DMS79 (cell line): ENCODE measurements around the gene INA.
A peak's percentile ranks its signal among the peaks of the same experiment; 100 is the strongest.

Experiments
- DNase-seq: peaks from one replicate; lab custom pipeline; 2025; lab: John Stamatoyannopoulos, UW

INA gene

DNA sequence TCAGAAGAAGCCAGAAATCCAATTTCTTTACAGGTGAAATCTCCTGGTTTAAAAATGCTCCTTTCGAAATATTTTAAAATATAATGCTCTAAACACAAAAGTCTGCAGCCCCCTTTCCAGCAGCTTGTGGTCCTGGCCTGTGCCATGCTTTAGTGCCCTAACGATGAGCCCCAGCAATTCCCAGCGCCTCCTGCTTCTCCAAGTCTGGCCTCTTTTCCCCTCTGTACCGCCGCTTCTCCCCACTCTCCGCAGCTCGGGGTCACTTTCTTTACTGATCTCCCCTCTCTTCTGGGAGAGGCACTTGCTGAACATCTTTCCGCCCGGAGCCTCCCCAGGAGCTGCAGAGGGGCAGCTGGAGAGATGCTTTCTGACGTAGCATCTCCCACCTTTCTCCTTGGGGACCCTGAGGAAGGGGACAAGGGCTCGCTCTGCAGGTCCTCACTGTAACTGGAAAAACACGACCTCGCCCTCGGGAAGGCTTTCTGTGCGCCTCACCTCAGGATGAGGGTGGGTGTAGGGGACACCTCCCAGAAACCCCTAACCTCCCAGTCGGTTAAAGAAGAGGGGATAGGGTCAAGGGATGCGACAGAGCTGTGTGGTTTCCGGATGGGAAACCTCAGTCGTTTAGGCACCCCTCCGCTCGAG, 565 bp upstream of the INA start:
- no peak for DNase-seq

GRCh38 chr10:103277713-103278536, 987 bp downstream of the INA start:
- no peak for DNase-seq

DNA sequence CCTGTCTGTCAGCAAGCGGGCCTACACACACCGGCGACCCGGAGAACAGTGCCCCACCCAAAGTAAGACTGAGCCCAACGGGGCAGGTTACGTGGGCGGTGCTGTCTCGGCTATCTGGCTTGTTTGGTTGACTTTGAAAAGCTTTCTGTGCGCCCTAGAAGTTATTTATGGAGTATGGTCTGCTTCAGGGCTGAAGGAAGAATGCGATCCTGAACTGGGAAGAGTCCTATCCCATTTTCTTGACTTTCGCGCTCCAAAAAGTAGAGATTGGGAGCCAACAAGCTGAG, 1.5 kb downstream of the INA start:
- no peak for DNase-seq

- DNase-seq = peak; percentile 13
Observed at GRCh38 chr10:103278862-103279298, 1.9 kb downstream of the INA start.

DNA sequence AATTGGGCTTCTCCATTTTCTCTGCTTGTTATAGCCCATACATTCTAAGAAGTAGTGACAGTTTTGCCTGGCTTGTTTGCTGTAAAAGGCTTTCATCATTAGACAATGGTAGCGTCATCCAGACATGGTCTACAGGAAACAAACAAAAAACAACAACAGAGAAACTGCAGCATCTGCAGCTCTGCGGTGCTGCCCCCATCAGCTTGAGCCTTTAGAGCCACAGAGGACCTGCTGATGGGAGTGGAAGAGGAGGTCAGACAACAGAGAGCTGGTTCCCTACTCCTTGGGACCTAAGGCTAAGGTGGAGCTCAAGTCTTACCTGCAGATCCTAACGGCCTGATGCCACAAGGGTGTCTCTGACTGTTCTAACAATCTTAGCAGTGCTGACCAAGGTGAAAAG, 3.1 kb downstream of the INA start:
- no peak for DNase-seq

- DNase-seq = no peak
Observed at GRCh38 chr10:103280506-103280905, 3.6 kb downstream of the INA start.

DNA sequence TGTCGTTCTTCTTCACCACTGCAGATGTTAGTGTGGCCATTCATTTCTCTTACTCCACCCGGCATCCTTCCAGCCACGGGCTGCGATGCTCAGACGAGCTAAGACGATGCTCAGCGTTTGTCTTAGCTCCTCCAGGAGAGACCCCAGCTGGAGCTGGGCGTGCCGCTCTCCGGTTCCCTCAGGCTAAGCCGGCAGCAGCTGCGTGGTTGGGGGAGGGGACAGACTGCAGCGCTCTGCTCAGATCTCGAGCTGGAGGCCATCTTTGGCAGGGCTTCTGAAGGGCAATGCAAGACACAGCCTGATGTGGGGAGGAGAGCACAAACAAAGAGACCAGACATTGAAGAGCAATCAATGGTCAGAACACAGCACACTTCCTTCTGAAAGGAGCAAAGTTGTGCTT, 4.8 kb downstream of the INA start:
- DNase-seq = peak; percentile 64

DNA sequence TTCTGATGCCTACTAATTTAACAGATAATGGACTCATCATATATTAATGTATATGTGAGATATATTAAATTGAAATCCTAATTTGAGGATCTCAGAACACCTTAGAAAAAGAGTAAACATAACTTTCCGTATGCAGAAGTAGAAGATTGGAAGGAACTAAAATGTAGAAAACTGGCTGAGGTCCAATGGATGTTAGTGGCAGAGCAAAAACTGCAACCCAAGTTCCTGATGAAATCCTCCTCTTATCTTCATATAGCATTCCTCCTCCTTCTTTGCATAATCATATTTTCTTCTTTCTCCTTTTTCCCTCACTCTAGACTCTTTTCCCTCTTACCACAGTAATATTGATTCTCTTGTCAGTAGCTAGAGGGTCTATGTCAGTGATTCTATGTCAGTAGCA, 6.0 kb downstream of the INA start:
- DNase-seq = no peak

- no peak for DNase-seq
Observed at GRCh38 chr10:103284170-103284569, 7.2 kb downstream of the INA start.

DNA sequence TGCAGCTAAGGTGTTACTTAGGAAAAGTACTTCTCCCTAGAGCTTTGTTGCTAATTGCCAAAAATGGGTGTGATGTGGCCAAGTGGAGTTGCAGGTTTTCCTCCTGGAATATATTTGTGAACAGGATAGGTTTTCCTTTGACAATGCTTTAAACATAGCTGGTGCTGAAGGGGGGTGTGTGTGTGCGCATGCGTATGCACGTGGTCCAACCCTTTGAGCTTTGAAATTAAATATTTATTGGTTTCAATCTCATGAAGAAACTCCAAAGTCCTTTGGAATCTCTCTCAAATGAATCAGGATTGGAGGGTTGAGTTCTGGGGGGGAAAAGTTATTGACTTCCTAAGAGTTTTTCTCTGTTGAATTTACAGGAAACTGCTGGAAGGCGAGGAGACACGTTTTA, 11.1 kb downstream of the INA start:
- DNase-seq = no peak

DNA sequence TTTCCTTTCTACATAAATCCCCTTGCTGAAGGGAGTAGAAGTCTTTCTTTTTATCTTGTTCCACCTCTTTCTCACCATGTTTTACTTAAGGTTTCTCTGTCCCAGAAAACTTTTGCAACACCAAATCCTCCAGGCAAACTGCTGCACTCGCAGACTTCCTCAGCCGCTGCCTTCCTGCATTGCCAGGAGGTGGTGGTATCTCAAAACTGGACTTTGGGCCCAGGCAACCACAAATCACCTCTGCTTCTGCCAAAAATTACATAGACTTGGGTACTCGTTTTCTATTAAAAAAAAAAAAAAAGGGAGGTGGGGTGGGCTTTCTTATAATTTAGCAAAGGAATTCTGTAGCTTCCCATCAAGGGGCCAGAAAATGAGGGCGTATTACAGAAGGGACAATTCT, 14.7 kb downstream of the INA start:
- DNase-seq = no peak

GRCh38 chr10:103295374-103296015, 18.6 kb downstream of the INA start:
- DNase-seq = peak; percentile 23

DNA sequence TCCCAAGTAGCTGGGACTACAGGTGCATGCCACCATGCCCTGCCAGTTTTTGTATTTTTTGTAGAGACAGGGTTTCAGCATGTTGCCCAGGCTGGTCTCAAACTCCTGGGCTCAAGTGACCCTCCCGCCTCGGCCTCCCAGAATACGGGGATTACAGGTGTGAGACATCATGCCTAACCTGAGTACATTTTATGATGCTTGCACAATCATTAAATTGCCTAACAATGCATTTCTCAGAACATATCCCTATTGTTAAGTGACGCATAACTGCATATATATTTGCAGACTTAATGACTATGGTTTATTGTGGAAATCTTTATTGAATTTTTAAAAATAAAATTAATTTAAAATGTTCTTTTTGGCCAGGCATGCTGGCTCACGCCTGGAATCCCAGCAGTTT, 30.7 kb downstream of the INA start:
- DNase-seq = no peak

DNA sequence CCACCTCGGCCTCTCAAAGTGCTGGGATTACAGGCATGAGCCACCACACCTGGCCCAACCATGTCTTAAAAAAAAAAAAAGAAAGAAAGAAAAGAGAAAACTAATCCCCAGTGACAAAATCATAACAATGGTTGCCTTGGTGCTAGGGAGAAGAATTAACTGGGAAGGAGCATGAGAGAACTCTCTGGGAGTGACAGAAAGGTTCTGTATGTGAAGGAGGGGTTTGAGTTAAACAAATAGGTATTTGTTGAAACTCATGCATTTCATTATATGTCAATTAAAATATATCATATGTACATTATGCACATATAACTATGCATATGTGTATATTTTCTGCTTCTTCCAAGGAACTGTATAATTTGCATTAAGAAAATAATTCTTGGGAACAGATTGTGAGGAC, 33.3 kb downstream of the INA start:
- no peak for DNase-seq

DNA sequence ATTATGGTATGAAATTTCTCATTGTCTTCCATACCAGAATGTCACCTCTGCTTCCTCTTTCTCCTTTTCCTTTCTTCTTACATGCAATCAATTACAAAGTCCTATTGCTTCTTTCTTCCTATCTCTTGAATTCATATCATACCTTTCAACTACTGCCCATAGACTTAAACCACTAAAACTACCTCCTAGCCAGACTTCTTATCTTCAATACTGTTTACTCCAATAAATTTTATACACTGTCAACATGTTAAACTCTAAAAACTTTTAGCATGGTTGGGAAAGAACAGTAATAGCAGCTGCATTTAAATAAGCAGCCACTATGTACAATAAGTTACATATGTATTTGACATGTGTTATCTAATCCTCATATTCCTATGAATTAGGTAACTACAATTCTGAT, 39.1 kb downstream of the INA start:
- no peak for DNase-seq

- DNase-seq = no peak
Observed at GRCh38 chr10:103327906-103328305, 51.0 kb downstream of the INA start.

DNA sequence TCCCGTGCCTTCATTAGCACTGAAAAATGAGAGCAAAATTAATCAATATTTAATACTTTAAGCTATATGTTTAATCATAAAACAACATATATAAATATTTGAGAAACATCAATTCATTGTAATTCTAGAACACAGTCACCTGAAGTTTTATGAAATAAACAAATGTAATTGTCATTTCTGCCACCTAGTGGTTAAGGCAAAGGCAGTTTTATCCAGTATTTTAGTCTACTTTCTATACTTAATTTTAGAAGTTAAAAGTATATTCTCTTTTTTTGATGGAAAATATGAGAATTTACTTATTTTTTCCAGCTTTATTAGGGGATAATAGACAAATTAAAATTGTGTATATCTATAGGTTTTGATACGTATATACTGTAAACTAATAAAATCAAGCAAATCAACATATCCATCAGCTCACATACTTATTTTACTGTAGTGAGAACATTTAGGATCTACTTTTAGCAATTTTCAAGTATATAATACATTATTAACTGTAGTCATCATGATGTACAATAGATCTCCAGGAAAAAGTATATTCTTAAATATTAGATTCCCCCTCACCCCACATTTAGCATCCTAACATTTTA, 57.1 kb downstream of the INA start:
- peak; percentile 2 for DNase-seq

DNA sequence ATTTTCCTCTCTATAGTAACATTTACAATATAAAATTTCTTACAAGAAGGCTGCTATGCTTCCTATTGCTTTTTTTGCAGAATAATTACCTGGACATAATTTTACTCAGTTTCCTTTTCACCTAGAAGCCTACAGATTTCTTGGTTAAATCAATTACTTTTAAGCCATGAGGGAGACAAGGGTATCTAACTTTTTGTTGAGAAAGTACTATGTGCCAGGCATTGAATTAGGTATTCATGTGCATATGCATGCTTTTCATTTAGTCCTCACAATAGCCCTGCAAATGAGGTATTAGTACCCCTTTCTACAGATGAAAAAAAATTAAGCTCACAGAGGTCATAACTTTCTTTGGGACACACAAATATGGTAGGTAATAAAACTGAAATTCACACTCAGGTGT, 57.6 kb downstream of the INA start:
- no peak for DNase-seq

DNA sequence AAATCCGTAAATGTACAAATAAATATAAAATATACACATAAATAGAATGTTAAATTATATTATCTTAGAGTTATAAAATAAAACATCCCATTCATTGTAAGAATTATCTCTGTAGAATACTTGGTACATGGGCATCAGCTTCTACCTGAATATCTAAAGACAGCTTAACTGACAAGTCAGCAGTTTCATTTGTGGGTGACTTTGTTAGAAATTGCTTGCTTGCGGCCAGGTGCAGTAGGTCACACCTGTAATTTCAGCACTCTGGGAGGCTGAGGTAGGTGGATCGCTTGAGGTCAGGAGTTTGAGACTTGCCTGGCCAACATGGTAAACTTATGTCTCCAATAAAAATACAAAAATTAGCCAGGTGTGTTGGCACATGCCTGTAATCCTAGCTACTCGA, 59.4 kb downstream of the INA start:
- no peak for DNase-seq
